GM19324 (cell line): Measurements from ENCODE around the gene EPHA8.

Source experiments
- ATAC-seq: cut with Tn5 transposase; IDR thresholded peaks from one replicate; pipeline ENCODE4 v1.9.1; 2021; ENCODE audit warnings: mild to moderate bottlenecking, moderate library complexity; ENCODE audit not compliant: unreplicated experiment, low FRiP score

EPHA8 gene

DNA sequence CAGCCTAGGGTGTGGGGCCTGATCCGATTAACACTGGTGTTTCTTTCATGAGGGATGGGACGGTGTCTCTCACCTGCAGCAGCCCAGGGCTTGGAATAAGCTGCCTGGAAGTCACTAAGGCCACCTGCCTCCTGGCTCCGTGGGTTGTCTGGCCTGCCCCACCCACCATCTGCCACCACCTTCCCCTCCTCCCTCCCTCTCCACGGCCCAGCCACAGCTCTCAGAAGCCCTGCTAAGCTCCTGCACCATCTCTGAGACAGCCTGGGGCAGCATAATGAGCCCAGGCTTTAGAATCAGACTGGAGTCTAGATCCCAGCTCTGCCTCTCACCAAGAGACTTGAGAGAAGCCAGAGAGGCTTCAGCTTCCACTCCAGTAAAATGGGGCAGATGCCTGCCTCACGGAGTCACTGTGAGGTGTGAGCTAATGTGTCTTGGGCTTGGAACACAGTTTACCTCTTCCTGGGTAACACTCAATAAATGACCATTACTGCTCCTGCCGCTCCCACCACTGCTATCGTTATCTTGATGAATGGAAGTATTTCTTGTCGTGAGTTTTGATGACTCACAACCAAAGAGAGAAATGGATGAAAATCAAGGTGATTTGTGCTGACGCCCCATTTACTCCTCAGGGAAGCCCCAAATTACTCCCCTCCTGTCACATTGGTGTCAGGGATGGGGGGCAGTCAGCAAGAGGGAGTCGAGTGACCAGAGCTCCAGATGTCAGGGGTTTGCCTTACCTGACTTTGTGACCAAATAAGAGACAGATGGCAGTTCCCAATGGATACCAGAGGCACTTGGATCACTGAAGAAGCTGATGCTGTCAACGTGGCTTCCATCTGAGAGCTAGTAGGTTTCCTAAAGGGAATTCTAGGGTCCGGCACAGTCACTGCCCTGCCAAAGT, 49.6 kb downstream of the EPHA8 start:
- no peak for ATAC-seq

DNA sequence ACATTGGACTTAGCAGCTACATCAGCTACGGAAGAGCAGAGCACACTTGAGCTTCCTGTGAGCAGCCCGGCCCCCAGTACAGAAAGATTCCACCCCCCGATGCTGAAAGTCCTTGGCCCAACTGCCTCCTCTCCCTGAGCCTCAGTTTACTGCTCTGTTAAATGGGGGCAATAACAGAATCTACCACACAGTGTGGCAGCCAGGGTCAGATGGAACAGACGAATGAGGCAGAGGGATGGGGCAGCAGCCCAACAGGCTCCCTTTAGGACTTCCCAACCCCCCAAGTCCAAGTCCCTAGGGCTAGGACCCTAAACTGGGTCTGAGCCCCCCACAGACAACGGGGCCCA, 50.3 kb downstream of the EPHA8 start:
- ATAC-seq: no peak

DNA sequence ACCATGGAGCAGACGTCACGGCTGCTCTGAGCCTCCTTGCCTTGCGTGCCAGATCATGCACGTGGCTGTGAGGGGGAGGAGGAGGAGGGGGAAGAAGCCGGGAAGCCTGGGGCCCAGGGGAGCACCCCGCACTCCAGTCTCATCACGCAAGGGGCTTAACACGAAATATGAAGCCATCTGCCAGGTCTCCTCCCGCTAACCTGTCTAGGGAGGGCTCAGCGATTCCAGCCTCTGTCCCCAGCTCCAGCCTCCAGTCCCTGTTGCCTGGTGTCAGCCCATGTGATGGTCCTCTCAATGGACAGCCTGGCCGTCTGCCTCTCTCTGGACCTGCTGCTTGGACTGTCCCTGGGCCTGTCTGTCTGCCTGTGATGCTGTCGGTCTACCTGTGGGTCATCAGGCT, 50.7 kb downstream of the EPHA8 start:
- no peak for ATAC-seq

DNA sequence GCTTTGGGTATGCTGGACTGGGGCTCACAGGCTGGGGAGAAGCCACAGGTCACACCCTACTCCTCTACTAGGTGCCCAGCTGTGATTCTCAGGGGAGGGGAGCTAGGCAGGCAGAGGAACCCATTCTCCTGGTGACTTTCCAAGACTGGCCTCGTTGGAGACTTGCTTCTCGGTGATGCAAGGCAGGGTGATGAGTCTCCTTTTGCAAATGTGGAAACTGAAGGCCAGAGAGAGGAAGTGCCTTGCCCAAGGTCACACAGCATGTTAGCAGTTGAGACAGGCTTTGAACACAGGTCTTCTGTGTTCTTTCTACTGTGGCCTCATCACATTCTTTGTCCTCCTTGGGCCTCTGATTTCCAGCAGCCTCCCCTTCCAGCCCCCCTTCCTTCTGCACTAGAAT, 52.6 kb downstream of the EPHA8 start:
- ATAC-seq: no peak

DNA sequence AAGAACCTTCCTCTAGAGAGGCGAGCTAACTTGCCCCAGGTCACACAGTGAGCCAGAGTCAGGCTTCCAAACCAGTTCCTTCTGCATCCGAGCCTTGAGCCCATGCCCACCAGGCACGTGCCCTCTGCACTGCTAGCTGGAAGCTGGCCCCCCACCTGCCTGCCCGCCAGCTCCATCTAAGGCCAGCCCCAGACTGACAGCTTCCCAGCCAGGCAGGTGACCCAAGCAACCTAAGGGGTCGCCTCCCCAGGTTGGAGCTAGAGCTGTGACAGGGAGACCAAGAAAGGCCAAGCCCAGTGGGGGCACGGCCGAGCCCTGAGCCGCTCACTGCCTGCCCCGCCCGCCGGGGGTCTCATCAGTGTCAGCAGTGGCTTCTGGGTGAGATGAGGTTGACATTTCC, 53.3 kb downstream of the EPHA8 start:
- ATAC-seq: no peak

DNA sequence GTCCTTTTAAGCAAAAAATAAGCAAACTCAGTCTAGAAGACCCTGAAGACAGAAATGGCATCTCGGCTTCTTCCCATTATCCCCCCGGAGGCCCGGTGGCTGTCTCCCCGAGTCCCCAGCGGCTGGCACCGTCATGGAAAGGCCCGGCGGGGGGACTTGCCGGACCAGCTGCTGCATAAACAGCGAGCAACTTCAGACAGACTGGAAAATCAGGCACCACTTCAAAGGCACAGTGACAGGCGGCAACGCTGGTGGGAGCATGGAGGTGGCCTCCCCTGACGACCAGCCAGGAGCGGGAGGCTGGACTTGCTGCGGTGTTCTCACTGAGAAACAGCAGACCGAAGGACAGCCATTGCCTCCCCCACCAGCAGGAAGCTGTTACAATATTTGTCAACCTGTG, 54.8 kb downstream of the EPHA8 start:
- no peak for ATAC-seq

DNA sequence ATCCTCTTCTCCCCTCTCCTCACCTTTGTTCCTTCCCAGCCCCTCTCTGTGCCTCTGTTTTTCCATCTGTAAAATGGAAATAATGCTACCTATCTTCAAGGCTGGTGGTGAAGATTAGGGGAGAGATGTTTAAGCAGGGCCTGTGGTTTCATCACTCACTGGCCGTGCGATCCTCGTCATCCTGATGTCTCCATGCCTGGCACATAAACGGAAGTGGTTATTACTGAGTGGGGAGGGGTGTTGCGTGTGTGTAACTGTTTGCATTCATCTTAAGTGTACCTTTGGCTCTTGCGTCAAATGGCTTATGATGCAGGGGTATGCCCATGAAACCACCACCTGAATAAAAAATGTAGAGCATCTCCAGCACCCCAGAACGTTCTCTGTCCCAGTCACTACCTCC, 56.0 kb downstream of the EPHA8 start:
- ATAC-seq: no peak

DNA sequence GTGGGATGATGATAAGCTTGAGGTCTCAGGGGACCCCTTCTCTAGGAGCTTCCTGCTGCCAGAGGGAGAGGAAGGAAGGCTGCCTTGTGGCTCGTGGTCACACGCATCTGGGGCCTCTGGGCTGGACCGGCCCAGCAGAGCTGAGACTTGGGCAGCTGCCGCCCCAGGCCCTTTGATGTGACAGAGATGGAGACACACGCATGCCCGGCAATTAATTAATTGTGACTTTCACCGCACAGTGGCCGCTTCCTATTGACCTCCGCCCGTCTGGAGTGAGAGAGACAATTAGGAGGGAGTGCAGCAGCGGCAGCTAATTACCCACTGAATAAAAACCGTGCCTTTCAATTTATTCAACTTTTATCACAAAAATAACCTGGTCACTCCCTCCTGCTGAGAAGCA, 56.5 kb downstream of the EPHA8 start:
- ATAC-seq: no peak

DNA sequence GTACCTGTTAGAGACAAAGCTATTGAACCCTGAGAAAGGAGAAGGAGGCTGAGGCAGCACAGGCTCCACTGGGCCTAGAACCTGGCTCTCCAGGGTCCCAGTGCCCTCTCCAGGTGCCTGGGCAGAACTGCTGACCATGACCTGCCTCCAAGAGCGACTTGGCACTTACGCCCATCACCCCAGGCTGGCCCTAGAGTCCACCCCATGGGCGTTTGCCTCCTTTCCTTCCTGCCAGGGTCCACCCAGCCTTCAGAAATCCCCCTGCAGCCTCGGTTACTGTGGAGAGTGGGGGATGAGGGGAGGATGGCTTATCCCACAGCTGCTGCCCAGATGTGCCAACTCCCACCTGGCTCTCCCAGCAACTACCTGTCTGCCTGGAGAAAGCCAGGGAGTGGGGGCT, 58.5 kb downstream of the EPHA8 start:
- no peak for ATAC-seq

DNA sequence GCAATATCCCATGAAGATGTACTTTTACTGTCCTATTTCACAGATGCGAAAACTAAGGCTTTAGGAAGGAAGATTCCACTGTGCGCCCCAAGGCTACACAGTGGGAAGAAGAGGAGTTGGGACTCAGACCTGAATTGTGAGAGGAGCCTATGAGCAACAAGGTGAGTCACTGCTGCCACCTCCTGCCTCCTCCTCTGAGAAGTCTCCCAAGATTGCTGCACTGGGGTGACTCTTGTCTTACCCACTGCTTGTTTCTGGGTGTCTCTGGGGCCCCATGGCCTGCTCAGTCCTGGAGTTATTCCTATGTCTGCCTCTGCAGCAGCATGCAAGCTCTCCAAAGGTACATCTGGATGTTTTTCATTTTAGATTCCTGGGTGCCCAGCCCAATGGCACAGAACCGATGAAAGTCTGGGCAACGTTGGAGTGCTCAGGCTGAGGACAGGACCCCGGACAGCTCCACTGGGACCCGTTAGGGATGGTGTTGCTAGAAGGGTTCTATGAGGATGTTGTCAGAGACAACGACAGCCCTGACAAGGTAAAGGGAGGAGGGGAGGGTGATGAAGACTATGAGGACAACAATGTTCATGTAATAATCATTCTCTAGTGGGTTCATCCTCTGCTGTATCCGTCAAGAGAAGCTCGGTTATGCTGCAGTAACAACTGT, 62.1 kb downstream of the EPHA8 start:
- no peak for ATAC-seq

DNA sequence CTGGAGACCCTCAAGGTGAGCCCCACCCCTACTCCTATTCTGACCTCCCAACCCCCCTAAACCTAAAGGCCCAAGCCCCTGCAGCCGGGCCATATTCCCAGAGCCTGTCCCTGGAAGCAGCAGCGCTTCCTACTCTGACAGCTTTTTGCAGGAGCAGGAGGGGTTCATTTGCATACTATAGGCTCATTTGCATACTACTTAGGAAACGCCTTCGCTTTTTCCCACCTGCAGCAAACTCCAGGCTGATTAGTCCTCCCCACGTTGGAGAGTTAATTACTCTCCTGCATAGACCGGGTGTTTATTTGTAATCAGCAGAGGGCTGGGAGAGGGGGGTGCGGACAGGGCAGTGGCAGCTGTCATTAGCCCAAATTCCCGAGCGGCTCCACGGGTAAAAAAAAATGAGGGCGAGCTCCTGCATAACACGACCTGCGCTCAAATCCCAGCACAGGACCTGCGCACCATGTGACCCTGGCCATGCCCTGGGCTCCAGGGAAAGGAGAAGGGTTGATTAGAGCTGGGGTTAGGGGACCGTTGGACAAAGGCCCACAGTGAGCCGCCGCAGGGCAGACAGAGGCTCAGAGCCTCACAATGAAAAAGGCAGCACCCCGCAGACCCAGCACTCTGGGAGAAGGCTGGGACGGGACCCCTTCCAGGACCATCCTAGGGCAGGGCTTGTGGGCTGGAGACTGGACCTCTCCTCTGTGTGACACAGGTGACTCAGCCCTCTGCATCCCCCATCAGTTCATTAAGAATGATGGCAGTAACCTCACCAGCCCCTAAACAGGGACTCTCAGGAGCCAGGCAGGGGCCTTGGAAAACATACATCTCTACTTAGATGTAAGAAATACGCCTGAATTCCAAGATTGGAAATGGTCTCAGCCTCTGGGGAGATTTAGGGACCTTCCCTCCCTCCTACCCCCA, 63.2 kb downstream of the EPHA8 start:
- ATAC-seq: no peak

DNA sequence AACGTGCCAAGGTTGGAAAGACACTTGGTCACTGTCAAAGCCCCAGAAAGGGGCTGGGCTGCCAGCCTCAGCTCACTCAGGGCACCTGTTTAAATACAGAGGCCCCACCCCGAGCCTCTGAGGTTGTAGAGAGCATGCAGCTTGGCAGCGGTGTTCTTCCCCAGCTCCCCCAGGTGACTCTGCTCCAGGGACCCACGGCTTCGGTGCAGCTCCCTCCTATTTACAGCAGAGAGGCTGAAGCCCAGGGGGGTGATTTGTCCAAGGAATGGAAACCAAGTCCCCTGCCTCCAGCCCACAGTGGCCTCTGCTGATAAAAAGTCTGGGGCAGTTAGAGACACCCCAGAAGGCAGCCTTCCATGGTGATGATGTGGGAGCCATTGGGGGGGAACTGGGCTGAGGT, 64.0 kb downstream of the EPHA8 start:
- no peak for ATAC-seq

DNA sequence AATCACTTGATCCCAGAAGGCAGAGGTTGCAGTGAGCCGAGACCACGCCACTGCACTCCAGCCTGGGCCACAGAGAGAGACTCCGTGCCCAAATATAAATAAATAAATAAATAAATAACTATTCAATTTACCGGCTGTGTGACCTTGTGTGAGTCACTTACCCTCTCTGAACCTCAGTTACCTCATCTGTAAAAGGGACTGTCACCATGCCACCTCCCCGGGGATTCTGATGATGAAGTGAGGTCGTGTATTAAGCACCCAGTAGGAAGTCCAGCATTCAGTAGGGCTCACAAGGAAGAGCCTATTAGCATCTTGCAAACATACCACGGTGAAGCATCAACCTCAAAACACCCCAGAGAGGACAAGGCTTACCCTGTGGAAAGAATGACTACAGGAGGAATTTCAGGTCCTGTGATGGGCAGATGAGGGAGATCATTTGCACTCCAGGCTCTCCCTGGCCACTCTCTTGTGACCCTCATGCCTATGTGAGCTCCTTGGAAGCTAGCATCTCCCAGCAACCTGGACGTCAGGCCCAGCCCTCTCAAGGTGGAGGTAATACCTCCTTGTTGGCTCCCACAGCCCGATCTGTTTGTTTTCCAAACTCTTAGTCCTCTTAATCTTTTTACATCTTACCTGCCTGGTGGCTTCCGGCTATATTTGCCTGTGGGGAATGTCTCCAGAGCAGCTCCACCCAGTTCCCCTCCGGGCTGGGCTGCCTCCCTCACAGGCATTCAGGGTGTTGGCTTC, 65.6 kb downstream of the EPHA8 start:
- ATAC-seq: no peak

DNA sequence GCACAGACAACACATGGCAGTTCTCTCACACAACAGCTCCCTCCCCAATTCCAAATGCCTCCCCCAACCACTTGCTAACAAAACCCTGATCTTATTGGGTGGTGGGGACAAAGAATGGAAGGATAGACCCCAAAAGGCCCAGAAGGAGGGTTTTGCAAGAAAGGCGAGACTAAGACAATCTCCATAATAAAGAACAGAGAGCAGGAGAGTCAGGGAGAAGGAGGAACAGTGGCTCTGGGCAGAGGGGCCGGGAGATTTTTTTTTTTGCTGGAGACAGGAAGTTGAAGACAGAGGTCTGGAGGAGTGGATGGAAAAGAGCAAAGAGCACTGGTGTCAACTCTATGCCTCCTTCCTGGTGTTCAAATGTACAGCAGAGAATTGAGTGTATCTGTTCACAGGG, 66.6 kb downstream of the EPHA8 start:
- ATAC-seq: no peak

DNA sequence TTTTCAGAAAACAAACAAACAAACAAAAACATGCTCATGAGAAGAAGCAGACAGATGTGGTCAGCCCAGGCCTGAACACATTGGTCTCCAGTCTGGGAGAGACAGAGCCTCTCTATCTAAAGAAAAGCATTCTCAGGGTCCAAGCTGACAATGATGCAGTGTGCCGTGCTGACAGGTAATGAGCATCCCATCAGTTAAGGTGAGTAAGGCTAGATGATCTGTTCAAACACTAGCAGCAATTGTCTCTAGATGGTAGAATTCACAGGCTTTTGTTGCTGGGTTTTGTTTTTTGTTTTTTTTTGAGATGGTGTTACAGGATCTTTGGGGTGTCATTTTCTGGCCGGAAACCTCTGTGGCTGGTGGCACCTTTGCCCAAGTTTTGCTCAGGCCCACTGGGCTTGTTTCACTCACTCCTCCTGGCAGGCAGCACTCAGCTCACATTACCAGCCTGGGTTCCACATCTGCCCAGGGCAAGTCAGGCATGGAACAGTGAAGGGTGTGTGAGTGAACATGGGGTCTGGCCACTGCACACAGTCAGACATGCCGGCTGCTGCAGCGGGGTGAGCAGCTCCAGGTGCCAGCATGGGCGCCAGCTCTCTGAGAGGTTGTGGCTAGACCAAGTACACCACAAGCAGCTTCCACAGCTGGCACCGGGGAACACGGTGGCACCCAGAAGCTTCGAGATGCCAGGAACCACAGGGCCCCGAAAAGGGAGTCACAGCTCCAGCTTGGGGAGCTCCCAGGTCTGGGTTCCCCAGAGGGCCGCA, 70.6 kb downstream of the EPHA8 start:
- ATAC-seq: no peak

DNA sequence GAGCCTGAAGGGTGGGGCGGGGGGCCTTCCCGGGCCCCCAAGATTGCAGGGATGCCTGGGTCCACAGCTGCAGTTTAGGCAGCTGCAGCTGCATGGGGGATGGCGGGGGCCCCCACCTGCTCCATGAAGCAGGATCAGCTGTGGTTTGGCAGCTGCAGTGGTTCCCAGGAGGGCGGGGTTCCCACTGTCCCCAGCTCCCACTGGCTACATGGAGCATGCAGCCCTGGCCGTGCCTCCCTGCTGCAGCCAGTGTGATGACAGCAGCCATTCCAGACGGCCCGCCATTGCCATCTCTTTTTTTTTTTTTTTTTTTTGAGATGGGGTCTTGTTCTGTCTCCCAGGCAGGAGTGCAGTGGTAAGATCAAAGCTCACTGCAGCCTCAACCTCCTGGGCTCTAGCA, 72.1 kb downstream of the EPHA8 start:
- ATAC-seq: no peak

DNA sequence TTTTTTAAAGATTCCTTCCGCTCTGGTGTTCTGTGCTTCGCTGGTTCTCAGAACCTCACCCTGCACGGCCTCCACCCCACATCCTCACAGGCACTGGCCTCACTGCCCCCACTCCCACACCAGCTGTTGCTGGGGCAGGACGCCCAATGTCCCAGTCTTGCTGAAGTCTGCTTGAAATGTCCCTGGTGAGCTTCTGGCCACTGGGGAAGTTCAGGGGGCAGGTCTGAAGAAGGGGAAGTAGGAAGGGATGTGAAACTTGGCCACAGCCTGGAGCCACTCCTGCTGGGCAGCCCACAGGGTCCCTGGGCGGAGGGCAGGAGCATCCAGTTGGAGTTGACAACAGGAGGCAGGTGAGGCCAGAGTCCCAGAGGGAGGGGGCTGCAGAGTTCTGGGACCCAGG, 73.1 kb downstream of the EPHA8 start, which contains the start of gene C1QA:
TSS of gene C1QA (plus strand) at position 276 of the 400 bp plus-strand sequence. CDS start 989 bp downstream, outside the sequence.
- ATAC-seq: no peak

DNA sequence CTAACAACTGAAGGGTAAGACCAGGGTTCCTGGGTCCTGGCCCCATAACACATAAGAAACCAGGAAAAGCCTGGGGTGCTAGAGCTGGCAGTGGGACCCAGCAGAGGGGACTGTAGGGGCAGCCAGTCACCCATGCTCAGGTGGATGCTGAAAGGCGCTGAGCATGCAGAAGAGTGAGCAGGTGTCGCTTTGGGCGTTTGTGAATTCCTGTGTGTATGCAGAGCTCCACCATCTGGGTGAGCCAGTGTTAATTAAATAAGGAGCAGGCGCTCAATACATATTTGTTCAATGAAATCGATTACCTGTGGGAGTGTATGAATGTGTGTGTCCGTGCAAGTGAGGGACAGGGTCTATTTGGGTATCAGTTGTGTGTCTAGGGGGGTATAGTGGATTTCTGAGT, 73.6 kb downstream of the EPHA8 start:
- no peak for ATAC-seq

DNA sequence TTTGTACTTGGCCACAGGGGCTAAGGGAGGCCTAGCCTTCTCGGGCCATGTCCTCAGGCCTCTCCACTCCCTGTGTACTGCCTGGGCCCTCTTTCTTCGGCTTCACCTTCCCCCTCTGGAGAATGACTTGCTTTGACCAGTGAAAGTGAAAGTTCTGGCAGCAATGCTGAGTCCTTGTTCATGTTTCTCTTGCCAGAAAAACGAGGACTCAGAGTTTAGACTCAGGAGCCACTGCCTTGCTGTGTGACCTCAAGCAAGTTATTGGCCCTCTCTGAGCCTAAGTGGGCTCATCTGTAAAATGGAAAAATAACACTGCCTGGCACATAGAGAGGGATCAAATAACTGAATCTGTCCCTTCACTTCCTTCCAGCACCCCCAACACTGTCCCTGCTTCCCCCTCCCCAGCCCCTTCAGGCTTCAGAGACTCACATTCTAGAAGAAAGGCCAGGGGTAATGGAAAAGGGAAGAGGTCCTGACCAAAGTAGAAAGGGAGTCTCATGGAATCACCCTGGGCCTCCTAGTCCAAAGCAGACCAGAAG, 74.7 kb downstream of the EPHA8 start:
- ATAC-seq: no peak
